Ureter (tissue), 1 donor: ENCODE results near the gene NECAB2. TPM values are rescaled to one million over a fixed set of nuclear protein-coding genes. Genes with fewer than 3 reads are reported as not detected.
"Not testable (repeated sequence)": the region's sequence is repeated elsewhere in the genome, so short reads cannot be mapped to it uniquely, and the experiment has no call there.

Experiments used
- DNase-seq: peaks from one replicate; pipeline ENCODE4 v3.0.0-alpha.2; 2020; ENCODE audit warnings: low spot score
- total RNA-seq: library from RNA; stranded (reverse); gene quantifications from one replicate; pipeline ENCODE4 v1.2.4, GENCODE V29; 2023
- donor health status: DM: yes; HTN: yes; CAD: no.

The NECAB2 gene
- total RNA-seq, 1 donor from 2014 or later = not detected

GRCh38 chr16:83936581-83937165 is 31.4 kb upstream of the NECAB2 start:
- no peak for DNase-seq

DNA sequence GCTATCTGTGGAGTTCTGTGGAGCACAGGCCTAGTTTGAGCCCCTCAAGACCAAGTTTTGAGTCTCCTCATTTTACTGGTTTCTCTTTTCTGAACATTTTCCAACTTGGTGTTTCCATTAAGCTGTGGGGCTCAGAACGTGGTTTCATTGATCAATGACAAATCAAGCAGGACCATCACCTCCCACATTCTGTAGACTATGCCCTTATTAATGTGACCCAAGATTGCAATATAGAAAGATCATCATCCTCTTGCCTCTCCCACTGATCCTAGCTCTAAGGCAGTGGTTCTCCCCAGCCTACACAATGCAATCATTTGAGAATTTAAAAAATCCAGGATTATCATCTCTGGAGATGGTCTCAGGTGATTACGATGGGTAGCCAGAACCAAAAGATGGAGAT is 30.8 kb upstream of the NECAB2 start:
- DNase-seq = no peak

DNA sequence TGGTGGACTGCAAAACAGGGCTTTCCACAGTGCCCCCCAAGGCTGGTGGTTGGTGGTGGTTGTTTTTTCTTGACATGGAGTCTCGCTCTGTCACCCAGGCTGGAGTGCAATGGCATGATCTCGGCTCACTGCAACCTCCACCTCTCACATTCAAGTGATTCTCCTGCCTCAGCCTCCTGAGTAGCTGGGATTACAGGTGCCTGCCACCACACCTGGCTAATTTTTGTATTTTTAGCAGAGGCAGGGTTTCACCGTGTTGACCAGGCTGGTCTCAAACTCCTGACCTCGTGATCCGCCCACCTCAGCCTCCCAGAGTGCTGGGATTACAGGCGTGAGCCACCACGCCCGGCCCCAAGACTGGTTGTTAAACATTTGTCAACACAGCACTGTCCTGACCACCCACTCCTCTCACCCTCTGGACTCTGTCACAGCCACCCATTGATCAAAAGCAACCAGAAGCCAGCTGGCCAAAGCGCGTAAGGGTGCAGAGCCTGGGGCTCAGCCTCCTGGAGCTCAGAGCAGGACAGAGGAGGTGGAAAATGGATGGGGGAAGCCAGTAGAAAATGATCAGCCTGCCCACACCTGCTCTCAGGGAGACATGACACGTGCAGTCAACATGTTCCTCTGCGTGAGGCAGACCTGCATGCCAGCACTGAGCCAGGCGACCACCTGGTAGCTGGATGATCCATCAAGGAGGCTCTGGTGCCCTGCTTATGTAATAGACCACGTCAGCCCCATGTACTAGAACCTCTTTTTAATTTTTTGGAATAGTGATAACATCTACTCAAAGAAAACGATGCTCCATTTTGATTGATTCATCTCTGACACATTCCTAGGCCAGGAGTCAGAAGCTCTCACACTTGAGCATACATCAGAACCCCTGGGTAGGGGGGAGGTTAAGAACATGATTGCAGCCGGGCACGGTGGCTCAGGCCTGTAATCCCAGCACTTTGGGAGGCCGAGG is 29.8 kb upstream of the NECAB2 start:
- no peak for DNase-seq

DNA sequence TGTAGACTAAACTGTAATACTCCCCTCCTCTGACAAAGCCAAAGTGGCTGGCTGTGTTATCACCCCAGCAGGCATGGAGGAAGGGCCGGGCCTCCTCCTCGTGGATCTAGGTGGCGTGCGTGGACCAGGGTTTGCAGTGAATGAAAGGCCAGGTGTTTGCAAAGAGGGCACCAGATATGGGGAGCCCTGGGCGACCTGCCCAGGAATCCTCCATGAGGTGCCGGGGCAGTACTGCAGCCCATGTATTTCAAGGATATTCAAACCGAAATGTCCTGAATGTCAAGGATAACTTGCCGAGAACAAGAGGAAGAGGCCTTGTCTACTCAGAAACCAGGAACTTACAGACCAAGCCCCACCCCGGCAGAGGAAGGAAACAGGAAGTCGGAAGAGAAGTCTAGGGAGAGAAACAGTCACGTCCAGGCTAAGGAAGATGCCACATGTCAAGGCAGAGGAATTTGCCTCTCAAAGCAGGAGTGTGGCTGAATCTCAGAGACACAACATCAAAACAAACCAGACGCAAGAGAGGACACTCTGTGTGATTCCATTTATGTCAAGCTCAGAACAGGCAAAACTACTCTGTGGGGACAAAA is 28.7 kb upstream of the NECAB2 start:
- no peak for DNase-seq

- DNase-seq = no peak
These were observed 27.9 kb upstream of the NECAB2 start for GRCh38 chr16:83940119-83940518.

GRCh38 chr16:83940630-83941378 is 27.2 kb upstream of the NECAB2 start:
- no peak for DNase-seq

DNA sequence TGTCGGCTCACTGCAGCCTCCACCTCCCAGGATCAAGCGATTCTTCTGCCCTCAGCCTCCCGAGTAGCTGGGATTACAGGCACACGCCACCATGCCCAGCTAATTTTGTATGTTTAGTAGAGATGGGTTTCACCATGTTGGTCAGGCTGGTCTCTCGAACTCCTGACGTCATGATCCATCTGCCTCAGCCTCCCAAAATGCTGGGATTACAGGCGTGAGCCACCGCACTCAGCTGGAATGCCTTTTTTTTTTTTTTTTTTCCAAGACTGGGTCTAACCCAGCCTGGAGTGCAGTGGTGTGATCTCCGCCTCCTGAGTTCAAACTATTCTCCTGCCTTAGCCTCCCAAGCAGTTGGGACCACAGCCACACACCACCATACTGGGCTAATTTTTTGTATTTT is 26.5 kb upstream of the NECAB2 start:
- not testable (repeated sequence) for DNase-seq

GRCh38 chr16:83942074-83942473 is 26.0 kb upstream of the NECAB2 start:
- DNase-seq = no peak

GRCh38 chr16:83942815-83943515 is 25.1 kb upstream of the NECAB2 start:
- DNase-seq = no peak

GRCh38 chr16:83943516-83944050 is 24.5 kb upstream of the NECAB2 start:
- DNase-seq = no peak

- DNase-seq = no peak
These were observed 22.5 kb upstream of the NECAB2 start for GRCh38 chr16:83945587-83945986.

DNA sequence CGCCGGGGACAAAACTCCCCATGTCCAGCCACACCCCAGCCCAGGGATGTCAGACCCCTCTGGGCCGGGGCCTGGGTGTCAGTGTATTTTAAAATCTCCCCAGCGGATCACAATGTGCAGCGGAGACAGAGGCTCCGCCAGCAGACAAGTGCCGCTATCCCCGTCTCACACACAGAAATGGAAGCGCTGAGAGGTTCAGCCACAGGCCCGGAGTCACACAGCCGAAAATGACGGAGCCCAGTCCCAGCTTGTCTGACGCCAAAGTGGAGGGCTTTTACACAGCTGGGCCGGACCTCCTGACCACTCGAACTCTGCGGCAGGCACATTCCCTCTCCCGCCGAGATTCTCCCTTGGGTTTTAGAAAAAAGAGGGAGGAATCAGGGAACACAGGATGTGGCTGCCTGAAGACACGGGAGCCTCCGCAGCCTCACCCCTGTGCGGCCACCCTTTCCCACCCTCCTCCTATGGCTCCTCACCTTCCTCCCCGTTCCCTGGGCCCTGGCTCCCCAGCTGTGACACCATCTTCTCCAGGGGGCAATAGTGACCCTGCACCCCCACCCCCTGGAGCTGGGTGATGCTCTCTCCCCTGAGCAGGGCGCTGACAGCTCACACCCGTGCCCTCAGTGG is 21.8 kb upstream of the NECAB2 start:
- no peak for DNase-seq

- no peak for DNase-seq
These were observed 21.1 kb upstream of the NECAB2 start for GRCh38 chr16:83946781-83947566.

GRCh38 chr16:83947642-83948234 is 20.3 kb upstream of the NECAB2 start:
- DNase-seq = no peak

GRCh38 chr16:83948914-83949723 is 18.9 kb upstream of the NECAB2 start:
- DNase-seq = no peak

- no peak for DNase-seq
These were observed 18.4 kb upstream of the NECAB2 start for GRCh38 chr16:83949724-83950001.

GRCh38 chr16:83950862-83951399 is 17.1 kb upstream of the NECAB2 start:
- DNase-seq = not testable (repeated sequence)

DNA sequence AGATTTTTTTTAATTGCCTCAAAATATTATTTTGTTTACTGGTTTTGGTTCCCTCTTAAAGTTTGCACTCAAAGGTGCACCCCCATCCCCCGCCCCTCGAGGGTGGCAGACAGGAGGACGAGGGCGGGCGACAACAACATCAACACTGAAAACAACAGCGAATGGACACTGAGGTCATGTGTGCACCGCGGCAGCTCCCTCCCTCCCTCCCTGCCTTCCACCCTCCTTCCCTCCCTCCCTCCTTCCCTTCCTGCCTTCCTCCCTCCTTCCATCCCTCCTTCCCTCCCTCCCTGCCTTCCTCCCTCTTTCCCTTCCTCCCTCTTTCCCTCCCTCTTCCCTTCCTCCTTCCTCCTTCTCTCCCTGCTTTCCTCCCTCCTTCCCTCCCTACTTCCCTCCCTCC is 16.5 kb upstream of the NECAB2 start:
- DNase-seq = no peak

GRCh38 chr16:83952587-83952939 is 15.5 kb upstream of the NECAB2 start:
- no peak for DNase-seq
